GM12892 (cell line): ENCODE measurements around the gene ACER1.

Experiments used
- POLR2A ChIP-seq: IDR thresholded peaks from 2 replicates; pipeline ENCODE4 v1.6.1; 2011; ENCODE audit warnings: low read depth, low read length, control low read depth
- POLR2AphosphoS5 ChIP-seq: IDR thresholded peaks from 2 replicates; pipeline ENCODE4 v1.6.1; 2011; ENCODE audit warnings: low read depth, low read length, control low read depth

DNA sequence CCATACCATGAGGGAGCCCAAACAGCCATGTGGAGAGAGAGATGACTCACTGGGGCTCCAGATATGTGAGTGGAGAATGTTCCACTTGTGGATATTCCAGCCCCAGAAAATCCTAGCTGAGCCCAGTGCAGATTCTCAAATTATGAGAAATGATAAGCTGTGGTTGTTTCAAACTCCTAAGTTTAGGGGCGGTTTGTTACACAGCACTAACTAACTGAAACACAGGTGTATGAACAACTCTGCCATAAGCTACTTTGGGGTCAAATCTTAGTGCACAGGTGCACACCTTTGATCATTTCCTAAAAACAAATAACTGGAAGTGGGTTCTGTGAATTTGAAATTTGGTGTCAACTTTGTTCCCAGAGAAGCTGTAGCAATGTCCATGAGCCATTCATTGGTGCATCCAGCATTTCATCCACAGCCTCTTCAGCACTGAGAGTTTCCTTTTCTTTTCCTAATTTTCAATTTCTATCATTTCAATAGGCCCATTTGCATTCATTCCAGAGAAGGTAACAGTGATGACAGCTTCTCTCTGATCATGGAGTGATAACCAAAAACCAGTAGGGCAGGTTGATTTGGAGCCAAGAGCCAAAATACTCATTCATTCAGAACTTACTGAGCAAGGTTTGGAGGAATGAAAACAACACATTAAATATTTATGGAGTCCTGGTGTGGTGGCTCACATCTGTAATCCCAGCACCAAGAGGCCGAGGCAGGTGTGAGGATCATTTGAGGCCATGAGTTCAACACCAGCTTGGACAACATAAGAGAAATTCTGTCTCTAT is 19.2 kb upstream of the ACER1 start:
- TF ChIP-seq POLR2AphosphoS5 (no peak), POLR2A (no peak)
